ENCODE data around the gene CD276.

CD276 gene

DNA sequence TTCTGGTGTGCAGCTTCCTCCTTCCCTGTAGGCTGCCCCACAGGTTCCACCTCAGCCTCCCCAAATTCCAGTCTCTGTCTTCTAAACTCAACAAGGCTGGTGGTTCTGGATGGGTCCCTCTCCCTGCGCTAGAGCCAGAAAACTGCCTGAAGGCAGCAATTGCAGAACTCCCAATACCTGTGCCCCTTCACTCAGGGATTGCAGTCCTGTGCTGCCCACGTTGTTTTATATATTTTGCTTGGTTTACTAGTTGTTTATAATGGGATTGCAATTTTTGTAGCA, 36.2 kb upstream of the CD276 start:
- Histone ChIP-seq H3K14ac (ENCODE audit: low read length) (peak overlapping the region; percentile 30), H3K9me3 (ENCODE audit: insufficient read depth, low read depth, low read length) (no peaks in the 10 kb centered on the region), H3K4ac (ENCODE audit: low read depth, low read length) (no peak overlapping the region), H2BK12ac (ENCODE audit: low read length) (peak overlapping the region; percentile 58), H3K36me3 (ENCODE audit: control insufficient read depth in 1 of 2, insufficient read depth in 2 of 2, low read length in 2 of 2) (no peaks in the 10 kb centered on the region), H3K4me2 (ENCODE audit: low read length) (peak overlapping the region; percentile 11), H3K79me1 (ENCODE audit: low read length) (no peaks in the 10 kb centered on the region), H3K9ac (ENCODE audit: low read length) (no peak overlapping the region), H2AK5ac (ENCODE audit: low read length) (no peak overlapping the region), H2AFZ (ENCODE audit: insufficient read depth, low read length, poor library complexity) (no peak overlapping the region), H3K4me3 (ENCODE audit: low read depth, low read length) (no peak overlapping the region), H3K27me3 (ENCODE audit: insufficient read depth, low read length) (no peaks in the 10 kb centered on the region), H3K18ac (ENCODE audit: low read length) (no peak overlapping the region), H2BK120ac (ENCODE audit: insufficient read depth, low read length, poor library complexity) (peak overlapping the region; percentile 66), H3K23ac (ENCODE audit: low read length) (no peak overlapping the region), H3K27ac (ENCODE audit: low read depth, low read length) (peak overlapping the region; percentile 25), H4K8ac (ENCODE audit: low read depth, low read length) (no peak overlapping the region), H2BK5ac (ENCODE audit: low read depth, low read length, poor library complexity) (no peak overlapping the region), H4K91ac (ENCODE audit: low read depth, low read length) (peak overlapping the region; percentile 14), H3K4me1 (ENCODE audit: control insufficient read depth in 1 of 2, insufficient read depth in 2 of 2, low read length in 2 of 2) (peaks cover 3 to 4% of the 10 kb centered on the region in 2 experiments), H4K12ac (ENCODE audit: low read depth, low read length) (no peak overlapping the region), H3K79me2 (ENCODE audit: control insufficient read depth, insufficient read depth, low read length, poor library complexity) (no peaks in the 10 kb centered on the region)
- no peak for DNase-seq
- no CpG with 5 or more reads among the region's 2 CpGs for WGBS (ENCODE audit: extremely low coverage, insufficient coverage, insufficient read length)

DNA sequence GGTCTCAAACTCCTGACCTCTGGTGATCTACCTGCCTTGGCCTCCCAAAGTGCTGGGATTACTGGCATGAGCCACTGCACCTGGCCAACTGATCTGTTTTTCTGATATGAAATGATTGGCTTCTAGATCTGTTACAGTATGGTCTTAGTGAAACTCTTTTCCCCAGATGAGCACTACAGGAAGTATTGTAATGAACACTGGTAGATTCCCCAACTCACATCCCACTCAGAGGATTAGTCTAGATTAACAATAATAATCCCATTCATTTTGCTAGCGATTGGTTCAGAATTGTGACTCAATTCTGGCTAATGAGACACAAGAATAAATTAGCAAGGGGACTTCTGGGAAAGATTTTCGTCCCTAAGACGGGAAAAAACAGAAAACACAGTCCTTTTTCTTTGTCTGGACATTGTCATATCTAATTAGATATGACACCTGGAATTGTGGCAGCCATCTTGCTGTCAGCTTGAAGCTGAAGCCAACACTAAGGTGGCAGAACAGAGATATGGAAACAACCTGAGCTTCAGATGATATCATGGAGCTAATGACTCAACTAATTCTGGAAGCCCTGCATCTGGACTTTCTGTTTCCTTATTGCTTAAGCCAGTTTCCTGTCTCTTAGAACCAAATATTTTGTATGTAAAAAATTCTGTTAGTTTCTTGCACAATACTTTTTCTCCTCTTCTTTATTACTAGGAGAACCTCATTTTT, 33.6 kb upstream of the CD276 start:
- Histone ChIP-seq H3K4me1 (ENCODE audit: control insufficient read depth in 1 of 2, insufficient read depth in 2 of 2, low read length in 2 of 2) (peaks cover 3 to 4% of the 10 kb centered on the region in 2 experiments), H3K4me2 (ENCODE audit: low read length) (no peak overlapping the region), H2BK120ac (ENCODE audit: insufficient read depth, low read length, poor library complexity) (no peak overlapping the region), H3K27ac (ENCODE audit: low read depth, low read length) (no peak overlapping the region), H3K23ac (ENCODE audit: low read length) (no peak overlapping the region), H3K9ac (ENCODE audit: low read length) (no peak overlapping the region), H4K91ac (ENCODE audit: low read depth, low read length) (no peak overlapping the region), H3K36me3 (ENCODE audit: control insufficient read depth in 1 of 2, insufficient read depth in 2 of 2, low read length in 2 of 2) (no peaks in the 10 kb centered on the region), H4K8ac (ENCODE audit: low read depth, low read length) (no peak overlapping the region), H3K14ac (ENCODE audit: low read length) (no peak overlapping the region), H2BK12ac (ENCODE audit: low read length) (no peak overlapping the region), H3K9me3 (ENCODE audit: insufficient read depth, low read depth, low read length) (no peaks in the 10 kb centered on the region), H3K18ac (ENCODE audit: low read length) (no peak overlapping the region), H2BK5ac (ENCODE audit: low read depth, low read length, poor library complexity) (no peak overlapping the region), H3K4ac (ENCODE audit: low read depth, low read length) (no peak overlapping the region), H3K4me3 (ENCODE audit: low read depth, low read length) (no peak overlapping the region), H3K79me1 (ENCODE audit: low read length) (no peaks in the 10 kb centered on the region), H4K12ac (ENCODE audit: low read depth, low read length) (no peak overlapping the region), H3K79me2 (ENCODE audit: control insufficient read depth, insufficient read depth, low read length, poor library complexity) (no peaks in the 10 kb centered on the region), H2AK5ac (ENCODE audit: low read length) (no peak overlapping the region), H2AFZ (ENCODE audit: insufficient read depth, low read length, poor library complexity) (no peak overlapping the region), H3K27me3 (ENCODE audit: insufficient read depth, low read length) (no peaks in the 10 kb centered on the region)
- WGBS (ENCODE audit: extremely low coverage, insufficient coverage, insufficient read length) = no CpG with 5 or more reads among the region's 3 CpGs
- DNase-seq = peak; percentile 58 to 88

DNA sequence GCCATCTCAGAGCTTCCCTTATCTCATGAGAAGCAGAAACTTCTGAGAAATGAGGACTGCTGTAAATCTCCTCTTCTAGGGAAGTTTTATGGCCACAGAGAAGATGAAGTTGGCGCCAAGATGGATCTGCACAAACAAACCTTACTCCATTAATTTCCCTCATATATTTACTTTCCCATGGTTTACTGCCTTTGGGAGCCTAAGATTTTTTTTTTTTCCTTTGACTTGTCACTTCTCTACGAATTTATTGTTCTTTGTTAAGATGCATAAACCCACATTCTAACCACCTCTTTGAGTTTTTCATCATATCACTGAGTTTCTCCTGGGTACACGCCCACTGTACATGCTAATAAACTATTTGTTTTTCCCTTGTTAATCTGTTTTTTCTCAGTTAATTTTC, 29.5 kb upstream of the CD276 start:
- Histone ChIP-seq H3K36me3 (ENCODE audit: control insufficient read depth in 1 of 2, insufficient read depth in 2 of 2, low read length in 2 of 2) (no peaks in the 10 kb centered on the region), H3K4me1 (ENCODE audit: control insufficient read depth in 1 of 2, insufficient read depth in 2 of 2, low read length in 2 of 2) (no peaks in the 10 kb centered on the region), H2AK5ac (ENCODE audit: low read length) (no peak overlapping the region)

DNA sequence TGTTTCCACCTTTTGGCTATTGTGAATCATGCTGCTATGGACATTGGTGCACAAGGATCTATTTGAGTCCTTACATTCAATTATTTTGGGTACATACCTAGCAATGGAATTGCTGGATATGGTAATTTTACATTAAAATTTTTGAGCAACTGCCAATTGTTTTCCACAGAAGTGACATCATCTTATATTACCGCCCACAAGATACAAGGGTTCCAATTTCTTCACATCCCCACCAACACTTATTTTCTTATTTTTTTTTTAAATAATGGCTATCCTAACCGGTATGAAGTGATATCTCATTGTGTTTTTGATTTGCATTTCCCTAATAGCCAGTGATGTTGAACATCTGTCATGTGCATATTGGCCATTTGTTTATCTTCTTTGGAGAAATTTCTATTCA, 28.5 kb upstream of the CD276 start:
- no peak overlapping the region for H2AFZ ChIP-seq (ENCODE audit: insufficient read depth, low read length, poor library complexity)
- no CpG with 5 or more reads among the region's 2 CpGs for WGBS (ENCODE audit: extremely low coverage, insufficient coverage, insufficient read length)
- H3K4me3 ChIP-seq (ENCODE audit: low read depth, low read length) = no peak overlapping the region
- H3K79me1 ChIP-seq (ENCODE audit: low read length) = no peaks in the 10 kb centered on the region
- no peak overlapping the region for H2BK120ac ChIP-seq (ENCODE audit: insufficient read depth, low read length, poor library complexity)
- no peaks in the 10 kb centered on the region for H3K9me3 ChIP-seq (ENCODE audit: insufficient read depth, low read depth, low read length)
- H3K14ac ChIP-seq (ENCODE audit: low read length) = no peak overlapping the region
- no peak overlapping the region for H4K12ac ChIP-seq (ENCODE audit: low read depth, low read length)
- H2AK5ac ChIP-seq (ENCODE audit: low read length) = no peak overlapping the region
- H3K23ac ChIP-seq (ENCODE audit: low read length) = no peak overlapping the region
- no peaks in the 10 kb centered on the region for H3K79me2 ChIP-seq (ENCODE audit: control insufficient read depth, insufficient read depth, low read length, poor library complexity)
- no peak overlapping the region for H3K4ac ChIP-seq (ENCODE audit: low read depth, low read length)
- no peak overlapping the region for H2BK12ac ChIP-seq (ENCODE audit: low read length)
- H3K27ac ChIP-seq (ENCODE audit: low read depth, low read length) = no peak overlapping the region
- H3K4me1 ChIP-seq (ENCODE audit: control insufficient read depth in 1 of 2, insufficient read depth in 2 of 2, low read length in 2 of 2) = no peaks in the 10 kb centered on the region
- no peak overlapping the region for H3K4me2 ChIP-seq (ENCODE audit: low read length)
- no peak overlapping the region for H3K9ac ChIP-seq (ENCODE audit: low read length)
- H2BK5ac ChIP-seq (ENCODE audit: low read depth, low read length, poor library complexity) = no peak overlapping the region
- H3K36me3 ChIP-seq (ENCODE audit: control insufficient read depth in 1 of 2, insufficient read depth in 2 of 2, low read length in 2 of 2) = no peaks in the 10 kb centered on the region
- no peak overlapping the region for H4K8ac ChIP-seq (ENCODE audit: low read depth, low read length)
- no peaks in the 10 kb centered on the region for H3K27me3 ChIP-seq (ENCODE audit: insufficient read depth, low read length)
- DNase-seq = no peak
- no peak overlapping the region for H3K18ac ChIP-seq (ENCODE audit: low read length)
- no peak overlapping the region for H4K91ac ChIP-seq (ENCODE audit: low read depth, low read length)

More for the DNA sequence above, 29.5 kb upstream of the CD276 start:
- Histone ChIP-seq H3K18ac (ENCODE audit: low read length) (no peak overlapping the region), H4K12ac (ENCODE audit: low read depth, low read length) (no peak overlapping the region), H3K4me2 (ENCODE audit: low read length) (no peak overlapping the region), H2BK5ac (ENCODE audit: low read depth, low read length, poor library complexity) (no peak overlapping the region), H3K27me3 (ENCODE audit: insufficient read depth, low read length) (no peaks in the 10 kb centered on the region), H2AFZ (ENCODE audit: insufficient read depth, low read length, poor library complexity) (no peak overlapping the region), H4K91ac (ENCODE audit: low read depth, low read length) (no peak overlapping the region), H3K27ac (ENCODE audit: low read depth, low read length) (no peak overlapping the region), H3K4ac (ENCODE audit: low read depth, low read length) (no peak overlapping the region), H3K9ac (ENCODE audit: low read length) (no peak overlapping the region), H2BK12ac (ENCODE audit: low read length) (no peak overlapping the region), H3K9me3 (ENCODE audit: insufficient read depth, low read depth, low read length) (no peaks in the 10 kb centered on the region), H3K79me1 (ENCODE audit: low read length) (no peaks in the 10 kb centered on the region), H2BK120ac (ENCODE audit: insufficient read depth, low read length, poor library complexity) (no peak overlapping the region), H3K14ac (ENCODE audit: low read length) (no peak overlapping the region), H3K23ac (ENCODE audit: low read length) (no peak overlapping the region), H4K8ac (ENCODE audit: low read depth, low read length) (no peak overlapping the region), H3K79me2 (ENCODE audit: control insufficient read depth, insufficient read depth, low read length, poor library complexity) (no peaks in the 10 kb centered on the region), H3K4me3 (ENCODE audit: low read depth, low read length) (no peak overlapping the region)
- DNase-seq = no peak
- WGBS (ENCODE audit: extremely low coverage, insufficient coverage, insufficient read length) = no CpG with 5 or more reads among the region's 3 CpGs
